HL-60 (cell line): ENCODE results near the gene SASH1.

Source experiments
- SPI1 ChIP-seq: IDR thresholded peaks from 2 replicates; pipeline ENCODE4 v1.6.1; 2012; ENCODE audit warnings: low read depth, mild to moderate bottlenecking, borderline replicate concordance
- TF ChIP-seq, protein P1 (sequence below): IDR thresholded peaks from one replicate; pipeline ENCODE4 v1.5.1; 2011; ENCODE audit warnings: low read length, control low read depth, inconsistent platforms; ENCODE audit not compliant: insufficient read depth

- TF ChIP-seq, protein P1, sequence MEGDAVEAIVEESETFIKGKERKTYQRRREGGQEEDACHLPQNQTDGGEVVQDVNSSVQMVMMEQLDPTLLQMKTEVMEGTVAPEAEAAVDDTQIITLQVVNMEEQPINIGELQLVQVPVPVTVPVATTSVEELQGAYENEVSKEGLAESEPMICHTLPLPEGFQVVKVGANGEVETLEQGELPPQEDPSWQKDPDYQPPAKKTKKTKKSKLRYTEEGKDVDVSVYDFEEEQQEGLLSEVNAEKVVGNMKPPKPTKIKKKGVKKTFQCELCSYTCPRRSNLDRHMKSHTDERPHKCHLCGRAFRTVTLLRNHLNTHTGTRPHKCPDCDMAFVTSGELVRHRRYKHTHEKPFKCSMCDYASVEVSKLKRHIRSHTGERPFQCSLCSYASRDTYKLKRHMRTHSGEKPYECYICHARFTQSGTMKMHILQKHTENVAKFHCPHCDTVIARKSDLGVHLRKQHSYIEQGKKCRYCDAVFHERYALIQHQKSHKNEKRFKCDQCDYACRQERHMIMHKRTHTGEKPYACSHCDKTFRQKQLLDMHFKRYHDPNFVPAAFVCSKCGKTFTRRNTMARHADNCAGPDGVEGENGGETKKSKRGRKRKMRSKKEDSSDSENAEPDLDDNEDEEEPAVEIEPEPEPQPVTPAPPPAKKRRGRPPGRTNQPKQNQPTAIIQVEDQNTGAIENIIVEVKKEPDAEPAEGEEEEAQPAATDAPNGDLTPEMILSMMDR: no peak
- TF ChIP-seq SPI1: no peak
These were observed 123.5 kb downstream of the SASH1 start for GRCh38 chr6:148466158-148466557.
